GM10266 (cell line): ENCODE results near the gene MAMLD1.
"Not testable (repeated sequence)": the region's sequence is repeated elsewhere in the genome, so short reads cannot be mapped to it uniquely, and the experiment has no call there.

ENCODE experiments used
- DNase-seq: peaks from one replicate; pipeline ENCODE4 v3.0.0; 2012; ENCODE audit errors: extremely low spot score
- CTCF ChIP-seq: IDR thresholded peaks from 2 replicates; pipeline ENCODE4 v1.5.1; 2012; ENCODE audit warnings: mild to moderate bottlenecking, low read depth; ENCODE audit not compliant: control insufficient read depth, insufficient read depth; ENCODE audit errors: missing control alignments

The MAMLD1 gene

GRCh38 chrX:150337536-150337935, 25.6 kb upstream of the MAMLD1 start:
- no peak for TF ChIP-seq CTCF
- no peak for DNase-seq

- DNase-seq: no peak
- no peak for TF ChIP-seq CTCF
These were observed 24.5 kb upstream of the MAMLD1 start for GRCh38 chrX:150338615-150339014.

GRCh38 chrX:150339736-150340135, 23.4 kb upstream of the MAMLD1 start:
- no peak for TF ChIP-seq CTCF

GRCh38 chrX:150340326-150340725, 22.8 kb upstream of the MAMLD1 start:
- not testable (repeated sequence) for DNase-seq

More at GRCh38 chrX:150339736-150340135, 23.4 kb upstream of the MAMLD1 start:
- DNase-seq: no peak

GRCh38 chrX:150347471-150347870, 15.6 kb upstream of the MAMLD1 start:
- TF ChIP-seq CTCF: no peak

GRCh38 chrX:150348365-150348764, 14.8 kb upstream of the MAMLD1 start:
- DNase-seq: no peak
- no peak for TF ChIP-seq CTCF

More at GRCh38 chrX:150347471-150347870, 15.6 kb upstream of the MAMLD1 start:
- no peak for DNase-seq

- DNase-seq: no peak
- no peak for TF ChIP-seq CTCF
These were observed 11.0 kb upstream of the MAMLD1 start for GRCh38 chrX:150352114-150352513.

GRCh38 chrX:150352581-150352980, 10.5 kb upstream of the MAMLD1 start:
- TF ChIP-seq CTCF: no peak
- no peak for DNase-seq
